ENCODE measurements around the gene HSPA1L. TPM values are rescaled to one million over a fixed set of nuclear protein-coding genes. Genes with fewer than 3 reads are reported as not detected.
"Not testable (repeated sequence)": the region's sequence is repeated elsewhere in the genome, so short reads cannot be mapped to it uniquely, and the experiment has no call there.

The HSPA1L gene
- total and polyA plus RNA-seq, 5 donors from 2014 or later, result 2.2 to 5.5 (median 3.8) TPM

- peaks cover 0 to 2% (median 0%) of the 10 kb centered on the region in 7 donors for H3K9me3 Mint-ChIP-seq
- Histone ChIP-seq H3K36me3 (ENCODE audit: control insufficient read depth, insufficient read depth, low read length) (peaks cover 8% of the 10 kb centered on the region), H3K27me3 (ENCODE audit: control insufficient read depth, insufficient read depth, low read length) (no peaks in the 10 kb centered on the region), H3K9me3 (ENCODE audit: control insufficient read depth in 2 of 2, low read length in 2 of 2) (no peaks in the 10 kb centered on the region), H3K4me3 (ENCODE audit: low read depth, low read length) (peak overlapping the region; percentile 74), H3K4me1 (ENCODE audit: control insufficient read depth, insufficient read depth, low read length, poor library complexity, severe bottlenecking) (peaks cover 46% of the 10 kb centered on the region), H3K27ac (ENCODE audit: insufficient read depth, low read length, poor library complexity, severe bottlenecking) (peak overlapping the region; percentile 90)
- peak overlapping the region; percentile 80 to 99 (median 85) for H3K27ac Mint-ChIP-seq
- H3K27me3 Mint-ChIP-seq, result no peaks in the 10 kb centered on the region
- peaks cover 11% of the 10 kb centered on the region for H3K36me3 Mint-ChIP-seq
- H3K4me1 Mint-ChIP-seq, result peaks cover 9 to 64% (median 36%) of the 10 kb centered on the region in 4 donors
- ATAC-seq (ENCODE audit: low read depth in 2 of 2) (no peak), DNase-seq (peak in 1 of 3 donors; percentile 35)
- H3K4me3 Mint-ChIP-seq, result peak overlapping the region; percentile 91 to 100 (median 98)
Observed at GRCh38 chr6:31794294-31794865, 20.7 kb downstream of the HSPA1L start.

DNA sequence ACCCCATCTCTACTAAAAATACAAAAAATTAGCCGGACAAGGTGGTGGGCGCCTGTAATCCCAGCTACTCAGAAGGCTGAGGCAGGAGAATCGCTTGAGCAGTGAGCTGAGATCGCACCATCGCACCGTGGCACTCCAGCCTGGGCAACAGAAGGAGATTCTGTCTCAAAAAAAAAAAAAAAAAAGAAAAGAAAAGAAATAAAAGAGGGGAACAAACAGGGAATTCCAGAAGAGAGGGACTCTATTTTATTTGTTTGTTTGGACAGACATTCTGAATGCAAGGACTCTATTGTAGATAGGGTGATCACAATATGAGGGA lies 21.2 kb downstream of the HSPA1L start:
- H3K4me1 Mint-ChIP-seq, result peaks cover 9 to 66% (median 36%) of the 10 kb centered on the region in 4 donors
- not testable (repeated sequence) for H3K27me3 ChIP-seq (ENCODE audit: control insufficient read depth, insufficient read depth, low read length); ATAC-seq (ENCODE audit: low read depth in 2 of 2); DNase-seq; H3K9me3 Mint-ChIP-seq; H3K9me3 ChIP-seq (ENCODE audit: control insufficient read depth in 2 of 2, low read length in 2 of 2); H3K27me3 Mint-ChIP-seq
- Histone ChIP-seq H3K27ac (ENCODE audit: insufficient read depth, low read length, poor library complexity, severe bottlenecking) (peak overlapping the region; percentile 90), H3K36me3 (ENCODE audit: control insufficient read depth, insufficient read depth, low read length) (peaks cover 11% of the 10 kb centered on the region), H3K4me3 (ENCODE audit: low read depth, low read length) (peak overlapping the region; percentile 74), H3K4me1 (ENCODE audit: control insufficient read depth, insufficient read depth, low read length, poor library complexity, severe bottlenecking) (peaks cover 46% of the 10 kb centered on the region)
- peak overlapping the region; percentile 77 to 100 (median 98) for H3K4me3 Mint-ChIP-seq
- H3K27ac Mint-ChIP-seq, result peak overlapping the region; percentile 80 to 99 (median 85)
- peaks cover 11% of the 10 kb centered on the region for H3K36me3 Mint-ChIP-seq

DNA sequence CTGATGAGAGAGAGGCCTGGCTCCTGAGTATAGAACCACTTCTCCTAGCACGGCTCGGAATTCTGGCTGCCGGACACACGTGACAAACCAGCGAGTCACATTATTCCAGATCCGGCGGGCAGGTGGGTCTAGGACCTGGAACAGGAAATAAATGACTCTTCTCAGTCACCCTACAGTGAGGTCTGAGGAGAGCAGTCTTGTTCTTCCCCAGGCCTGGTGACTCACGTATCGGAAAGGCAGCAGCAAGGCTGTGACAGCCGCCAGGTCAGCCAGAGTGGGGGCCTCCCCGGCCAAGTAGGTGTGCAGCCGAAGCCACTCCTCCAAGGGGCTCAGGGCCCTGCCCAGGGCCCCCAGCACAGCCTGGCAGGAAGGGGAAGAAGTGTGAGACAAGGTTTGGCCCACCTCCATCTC lies 22.3 kb downstream of the HSPA1L start:
- H3K4me3 Mint-ChIP-seq, result peak overlapping the region in 1 of 4 donors; percentile 43
- H3K27ac ChIP-seq (ENCODE audit: insufficient read depth, low read length, poor library complexity, severe bottlenecking), result peak overlapping the region; percentile 23
- peak overlapping the region; percentile 15 to 99 (median 43) for H3K27ac Mint-ChIP-seq

GRCh38 chr6:31792090-31792374 lies 23.1 kb downstream of the HSPA1L start:
- Mint-ChIP-seq H3K9me3 (peaks cover 0 to 2% (median 0%) of the 10 kb centered on the region in 7 donors), H3K36me3 (peaks cover 7% of the 10 kb centered on the region), H3K27me3 (no peaks in the 10 kb centered on the region), H3K4me3 (no peak overlapping the region), H3K27ac (peak overlapping the region in 1 of 3 donors; percentile 59), H3K4me1 (peaks cover 9 to 50% (median 25%) of the 10 kb centered on the region in 4 donors)
- ATAC-seq (ENCODE audit: low read depth in 2 of 2) (no peak), DNase-seq (no peak)
- peaks cover 32% of the 10 kb centered on the region for H3K4me1 ChIP-seq (ENCODE audit: control insufficient read depth, insufficient read depth, low read length, poor library complexity, severe bottlenecking)
- H3K4me3 ChIP-seq (ENCODE audit: low read depth, low read length), result no peak overlapping the region
- no peaks in the 10 kb centered on the region for H3K27me3 ChIP-seq (ENCODE audit: control insufficient read depth, insufficient read depth, low read length)
- H3K27ac ChIP-seq (ENCODE audit: insufficient read depth, low read length, poor library complexity, severe bottlenecking), result no peak overlapping the region
- no peaks in the 10 kb centered on the region for H3K9me3 ChIP-seq (ENCODE audit: control insufficient read depth in 2 of 2, low read length in 2 of 2)
- H3K36me3 ChIP-seq (ENCODE audit: control insufficient read depth, insufficient read depth, low read length), result peaks cover 11% of the 10 kb centered on the region

More for the DNA sequence above, 22.3 kb downstream of the HSPA1L start:
- no peaks in the 10 kb centered on the region for H3K27me3 ChIP-seq (ENCODE audit: control insufficient read depth, insufficient read depth, low read length)
- peaks cover 11% of the 10 kb centered on the region for H3K36me3 ChIP-seq (ENCODE audit: control insufficient read depth, insufficient read depth, low read length)
- DNase-seq (no peak), ATAC-seq (ENCODE audit: low read depth in 2 of 2) (no peak)
- H3K36me3 Mint-ChIP-seq, result peaks cover 10% of the 10 kb centered on the region
- peaks cover 9 to 57% (median 32%) of the 10 kb centered on the region in 4 donors for H3K4me1 Mint-ChIP-seq
- no peak overlapping the region for H3K4me3 ChIP-seq (ENCODE audit: low read depth, low read length)
- H3K9me3 Mint-ChIP-seq, result peaks cover 0 to 2% (median 0%) of the 10 kb centered on the region in 7 donors
- H3K4me1 ChIP-seq (ENCODE audit: control insufficient read depth, insufficient read depth, low read length, poor library complexity, severe bottlenecking), result peaks cover 39% of the 10 kb centered on the region
- H3K9me3 ChIP-seq (ENCODE audit: control insufficient read depth in 2 of 2, low read length in 2 of 2), result no peaks in the 10 kb centered on the region
- no peaks in the 10 kb centered on the region for H3K27me3 Mint-ChIP-seq

DNA sequence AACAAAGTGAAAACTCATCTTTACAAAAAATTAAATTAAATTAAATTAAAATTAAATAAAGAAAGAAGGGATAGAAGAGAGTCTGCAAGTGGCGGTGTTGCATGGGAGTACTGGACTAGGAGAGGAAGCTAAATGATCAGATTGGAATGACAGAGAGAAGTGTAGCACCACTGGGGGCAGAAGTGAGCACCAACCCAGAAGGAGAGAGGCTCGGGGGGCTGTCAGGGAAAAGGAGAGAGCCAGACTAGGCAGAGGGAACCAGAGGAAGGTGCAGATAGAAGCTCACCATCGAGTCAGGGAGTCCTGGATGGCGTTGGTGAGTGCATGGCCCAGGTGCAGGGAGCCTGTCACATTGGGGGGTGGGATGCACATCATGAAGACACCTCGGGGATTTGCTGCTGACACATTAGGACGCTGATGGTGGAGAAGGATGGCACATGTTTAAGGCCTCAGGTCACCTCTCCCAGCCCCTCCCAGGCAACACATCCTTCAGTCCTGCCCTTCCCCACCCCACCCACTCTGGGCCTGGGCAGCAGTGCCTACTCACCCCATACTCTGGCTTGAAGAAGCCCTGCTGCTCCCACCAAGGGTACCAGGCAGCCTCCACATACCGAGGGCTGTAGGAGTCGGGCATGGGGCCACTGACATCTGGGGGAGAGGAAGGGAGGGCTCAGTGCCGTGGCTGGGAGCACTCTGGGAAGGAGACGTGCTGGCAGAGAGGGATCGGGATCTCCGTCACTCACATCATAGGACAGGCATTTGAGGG lies 23.6 kb downstream of the HSPA1L start:
- peaks cover 0 to 2% (median 0%) of the 10 kb centered on the region in 7 donors for H3K9me3 Mint-ChIP-seq
- no peak for ATAC-seq (ENCODE audit: low read depth in 2 of 2)
- DNase-seq, result peak in 1 of 3 donors; percentile 36
- H3K4me1 Mint-ChIP-seq, result peaks cover 9 to 45% (median 22%) of the 10 kb centered on the region in 4 donors
- H3K36me3 ChIP-seq (ENCODE audit: control insufficient read depth, insufficient read depth, low read length), result peaks cover 11% of the 10 kb centered on the region
- H3K4me1 ChIP-seq (ENCODE audit: control insufficient read depth, insufficient read depth, low read length, poor library complexity, severe bottlenecking), result peaks cover 26% of the 10 kb centered on the region
- H3K27ac Mint-ChIP-seq, result peak overlapping the region in 1 of 3 donors; percentile 70
- H3K27ac ChIP-seq (ENCODE audit: insufficient read depth, low read length, poor library complexity, severe bottlenecking), result no peak overlapping the region
- H3K27me3 ChIP-seq (ENCODE audit: control insufficient read depth, insufficient read depth, low read length), result no peaks in the 10 kb centered on the region
- H3K36me3 Mint-ChIP-seq, result peaks cover 7% of the 10 kb centered on the region
- H3K9me3 ChIP-seq (ENCODE audit: control insufficient read depth in 2 of 2, low read length in 2 of 2), result no peaks in the 10 kb centered on the region
- H3K27me3 Mint-ChIP-seq, result no peaks in the 10 kb centered on the region
- peak overlapping the region in 2 of 4 donors; percentile 61 for H3K4me3 Mint-ChIP-seq
- H3K4me3 ChIP-seq (ENCODE audit: low read depth, low read length), result no peak overlapping the region

GRCh38 chr6:31785475-31785874 lies 29.6 kb downstream of the HSPA1L start:
- Histone ChIP-seq H3K4me3 (ENCODE audit: low read depth, low read length) (no peak overlapping the region), H3K9me3 (ENCODE audit: control insufficient read depth in 2 of 2, low read length in 2 of 2) (no peaks in the 10 kb centered on the region), H3K27me3 (ENCODE audit: control insufficient read depth, insufficient read depth, low read length) (no peaks in the 10 kb centered on the region), H3K4me1 (ENCODE audit: control insufficient read depth, insufficient read depth, low read length, poor library complexity, severe bottlenecking) (no peaks in the 10 kb centered on the region), H3K36me3 (ENCODE audit: control insufficient read depth, insufficient read depth, low read length) (peaks cover 20% of the 10 kb centered on the region), H3K27ac (ENCODE audit: insufficient read depth, low read length, poor library complexity, severe bottlenecking) (no peak overlapping the region)
- peaks cover 18% of the 10 kb centered on the region for H3K36me3 Mint-ChIP-seq
- no peak overlapping the region for H3K27ac Mint-ChIP-seq
- peaks cover under 1 to 7% (median 1%) of the 10 kb centered on the region in 4 donors for H3K4me1 Mint-ChIP-seq
- ATAC-seq (ENCODE audit: low read depth in 2 of 2) (no peak), DNase-seq (no peak)
- H3K4me3 Mint-ChIP-seq, result no peak overlapping the region
- H3K9me3 Mint-ChIP-seq, result no peaks in the 10 kb centered on the region
- H3K27me3 Mint-ChIP-seq, result no peaks in the 10 kb centered on the region

DNA sequence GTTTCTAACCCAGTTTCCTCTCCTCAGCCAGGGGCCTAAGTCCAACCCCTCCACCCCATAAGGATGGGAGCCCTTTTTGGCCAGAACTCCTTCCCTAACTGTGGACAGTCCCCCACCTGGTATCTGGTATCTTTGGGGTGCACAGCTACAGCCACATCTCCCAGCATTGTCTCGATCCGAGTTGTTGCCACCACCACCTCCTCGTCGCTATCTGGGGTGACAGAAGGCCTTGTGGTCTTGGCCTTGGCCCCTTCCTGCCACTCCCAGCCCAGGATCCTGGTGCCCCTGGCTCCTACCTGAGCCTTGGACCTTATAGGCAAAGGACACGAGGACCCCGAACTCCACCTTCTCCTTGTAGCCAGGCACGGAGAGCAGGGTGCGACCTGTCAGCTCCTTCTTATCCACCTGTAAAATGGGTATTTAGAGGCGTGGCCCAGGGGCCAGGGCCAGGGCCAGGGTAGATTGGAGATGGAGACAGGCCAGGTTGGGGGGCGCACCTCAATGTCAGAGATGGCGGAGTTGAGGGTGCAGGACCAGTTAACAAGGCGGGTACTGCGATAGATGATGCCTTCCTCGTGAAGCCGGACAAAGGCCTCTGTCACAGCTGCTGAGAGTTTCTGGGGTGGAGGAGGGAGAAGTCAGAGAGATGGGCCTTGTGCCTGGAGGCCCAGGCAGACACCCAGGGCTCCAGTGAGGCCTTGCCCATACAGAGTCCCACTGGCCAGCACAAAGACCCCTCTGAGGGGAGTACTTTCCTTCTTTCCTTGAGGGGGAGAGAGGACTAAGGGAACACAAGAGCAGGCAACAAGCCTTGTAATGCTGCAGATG lies 30.8 kb downstream of the HSPA1L start:
- Mint-ChIP-seq H3K9me3 (no peaks in the 10 kb centered on the region), H3K4me3 (no peak overlapping the region), H3K36me3 (peaks cover 18% of the 10 kb centered on the region), H3K27me3 (no peaks in the 10 kb centered on the region), H3K27ac (peak overlapping the region in 1 of 3 donors; percentile 36), H3K4me1 (peaks cover 0 to 3% (median 0%) of the 10 kb centered on the region in 4 donors)
- Histone ChIP-seq H3K27ac (ENCODE audit: insufficient read depth, low read length, poor library complexity, severe bottlenecking) (no peak overlapping the region), H3K36me3 (ENCODE audit: control insufficient read depth, insufficient read depth, low read length) (peaks cover 23% of the 10 kb centered on the region), H3K4me3 (ENCODE audit: low read depth, low read length) (no peak overlapping the region), H3K27me3 (ENCODE audit: control insufficient read depth, insufficient read depth, low read length) (no peaks in the 10 kb centered on the region), H3K9me3 (ENCODE audit: control insufficient read depth in 2 of 2, low read length in 2 of 2) (no peaks in the 10 kb centered on the region), H3K4me1 (ENCODE audit: control insufficient read depth, insufficient read depth, low read length, poor library complexity, severe bottlenecking) (no peaks in the 10 kb centered on the region)
- ATAC-seq (ENCODE audit: low read depth in 2 of 2) (no peak), DNase-seq (no peak)

Data from CD4-positive, CD25-positive, alpha-beta regulatory T cell (primary cell).